ENCODE results near the gene ACTL6B. TPM values are rescaled to one million over a fixed set of nuclear protein-coding genes. Genes with fewer than 3 reads are reported as not detected.
"Not testable (repeated sequence)": the region's sequence is repeated elsewhere in the genome, so short reads cannot be mapped to it uniquely, and the experiment has no call there.

Gene ACTL6B
- polyA plus RNA-seq (2013, experiment 1 of 2; ENCODE audit: insufficient read length), result not detected
- not detected for polyA plus RNA-seq (2013, experiment 2 of 2; ENCODE audit: insufficient read length)

DNA sequence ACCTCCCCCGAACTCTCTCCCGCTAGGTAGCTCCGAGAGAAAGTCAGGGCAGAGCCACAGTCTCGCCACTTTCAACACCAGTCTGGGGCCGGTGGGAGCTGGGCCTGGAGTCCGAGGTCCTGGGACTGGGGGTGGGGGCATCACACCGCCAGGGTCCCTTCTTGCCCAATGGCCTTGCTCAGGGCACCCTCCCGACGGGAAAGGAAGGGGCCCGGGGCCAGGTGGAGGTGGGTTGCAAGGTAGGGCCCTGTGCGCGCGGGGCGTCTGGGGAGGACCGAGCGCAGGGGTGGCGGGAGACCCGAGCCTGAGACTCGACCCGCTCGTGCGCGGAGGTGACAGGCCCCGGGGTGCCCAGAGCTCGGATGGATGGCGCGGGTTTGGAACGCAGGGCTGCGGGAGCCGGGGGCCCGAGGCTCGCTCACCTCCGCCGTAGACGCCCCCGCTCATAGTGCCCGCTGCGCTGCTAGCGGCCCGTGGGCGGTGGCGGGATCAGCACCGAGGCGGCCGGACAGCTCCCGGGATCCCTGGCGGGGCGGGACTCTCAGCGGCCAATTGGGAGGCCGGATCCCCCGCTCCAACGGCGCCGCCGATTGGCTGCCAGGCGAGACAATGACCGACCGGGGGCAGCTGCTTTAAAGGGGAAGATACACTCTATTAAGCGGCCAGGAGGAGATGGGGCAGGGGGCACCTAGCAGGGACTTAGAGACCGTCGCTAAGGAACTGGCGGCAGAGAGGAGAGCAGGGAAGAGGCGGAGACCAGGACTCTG is at the start of gene ACTL6B:
ACTL6B (minus strand) TSS at position 541 of the 767 bp plus-strand sequence; CDS start at position 447, 94 bp downstream.
- DNase-seq, result peak; percentile 59

GRCh38 chr7:100705320-100705752 is 49.1 kb upstream of the ACTL6B start:
- DNase-seq, result peak; percentile 66

DNA sequence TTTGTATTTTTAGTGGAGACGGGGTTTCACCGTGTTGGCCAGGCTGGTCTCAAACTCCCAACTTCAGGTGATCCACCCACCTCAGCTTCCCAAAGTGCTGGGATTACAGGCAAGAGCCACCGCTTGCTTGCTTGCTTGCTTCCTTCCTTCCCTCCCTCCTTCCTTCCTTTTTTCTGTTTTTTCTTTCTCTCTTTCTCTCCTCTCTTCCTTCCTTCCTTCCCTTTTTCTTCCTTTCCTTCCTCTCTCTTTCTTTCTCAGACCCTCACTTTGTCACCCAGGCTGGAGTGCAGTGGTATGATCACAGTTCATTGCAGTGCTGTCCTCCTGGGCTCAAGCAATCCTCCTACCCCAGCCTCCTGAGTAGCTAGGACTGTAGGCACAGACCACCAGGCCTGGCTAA is 44.8 kb upstream of the ACTL6B start:
- DNase-seq, result not testable (repeated sequence)

GRCh38 chr7:100699018-100699417 is 42.8 kb upstream of the ACTL6B start:
- no peak for DNase-seq

GRCh38 chr7:100696123-100696521 is 39.9 kb upstream of the ACTL6B start:
- DNase-seq, result no peak

DNA sequence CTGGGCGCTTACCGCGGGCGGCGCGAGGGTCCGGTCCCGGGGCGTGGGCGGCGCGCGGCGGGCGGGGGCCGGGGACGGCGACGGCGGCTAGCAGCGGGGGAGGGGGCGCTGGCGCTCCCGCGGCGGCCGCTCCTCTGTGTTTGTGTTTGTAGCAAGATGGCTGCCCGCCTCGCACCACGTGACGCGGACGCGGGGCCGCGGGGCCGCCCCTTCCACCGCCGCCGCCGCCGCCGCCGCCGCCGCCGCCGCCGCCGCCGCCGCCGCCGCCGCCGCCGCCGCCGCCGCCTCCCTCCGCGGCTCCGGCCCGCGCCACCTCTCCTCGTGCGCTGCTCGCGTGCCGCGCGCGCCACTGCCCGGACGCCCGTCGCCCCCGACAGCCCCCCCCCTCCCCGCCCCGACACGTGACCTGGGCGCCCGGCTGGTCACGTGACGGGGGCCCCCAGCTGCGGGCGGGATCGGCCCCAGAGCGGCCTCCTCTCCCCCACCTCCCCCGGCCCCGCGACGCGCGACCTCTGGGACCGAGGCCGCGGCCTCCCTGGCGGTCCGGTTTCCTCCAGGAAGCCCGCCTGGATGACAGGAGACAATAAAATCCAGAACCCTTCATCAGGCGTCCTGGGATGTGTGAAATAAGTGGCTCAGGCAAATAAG is 38.0 kb upstream of the ACTL6B start, which contains the start of gene GIGYF1:
GIGYF1 (minus strand) TSS at position 153 of the 648 bp plus-strand sequence. CDS start 6,012 bp downstream, outside the sequence.
- DNase-seq, result peak; percentile 68

DNA sequence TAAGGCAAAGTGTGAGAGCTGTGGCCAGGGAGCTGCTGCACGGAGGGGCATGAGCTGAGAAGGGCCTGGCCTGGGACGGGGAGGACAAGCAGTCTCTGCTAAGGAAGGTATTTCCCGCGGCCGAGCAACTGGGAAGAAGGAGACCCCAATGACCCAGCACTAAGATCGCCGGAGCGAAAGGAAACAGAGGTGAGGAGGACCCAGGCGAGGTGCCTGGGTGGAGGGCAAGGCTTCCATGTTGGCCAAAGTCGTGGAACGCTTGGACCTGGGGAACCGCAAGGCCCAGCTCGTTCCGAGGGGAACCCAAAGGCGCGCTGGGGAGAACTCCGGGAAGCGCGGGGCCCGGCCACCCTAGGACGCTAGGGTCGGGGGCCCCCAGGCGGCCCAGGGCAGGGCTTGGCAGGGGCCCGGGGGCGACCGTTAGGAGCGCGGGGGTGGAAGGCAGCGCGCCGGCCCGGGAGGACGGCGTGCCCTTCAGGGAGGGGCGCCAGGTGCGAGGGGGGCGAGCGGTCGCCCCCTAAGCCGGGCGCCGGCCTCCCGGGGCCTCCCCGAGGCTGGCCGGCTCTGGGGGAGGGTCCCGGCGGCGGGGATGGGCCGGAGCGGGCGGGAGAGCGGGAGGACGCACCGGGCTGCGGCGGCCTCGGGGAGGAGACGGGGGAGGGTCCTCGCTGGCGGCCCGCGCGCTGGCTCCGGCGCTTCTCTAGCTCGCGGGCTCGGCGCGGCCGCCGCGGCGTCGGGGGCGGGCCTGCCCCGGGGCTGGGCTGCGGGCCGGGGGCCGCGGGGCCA is 37.3 kb upstream of the ACTL6B start:
- no peak for DNase-seq

- DNase-seq, result no peak
Observed at GRCh38 chr7:100692578-100692961, 36.3 kb upstream of the ACTL6B start.

DNA sequence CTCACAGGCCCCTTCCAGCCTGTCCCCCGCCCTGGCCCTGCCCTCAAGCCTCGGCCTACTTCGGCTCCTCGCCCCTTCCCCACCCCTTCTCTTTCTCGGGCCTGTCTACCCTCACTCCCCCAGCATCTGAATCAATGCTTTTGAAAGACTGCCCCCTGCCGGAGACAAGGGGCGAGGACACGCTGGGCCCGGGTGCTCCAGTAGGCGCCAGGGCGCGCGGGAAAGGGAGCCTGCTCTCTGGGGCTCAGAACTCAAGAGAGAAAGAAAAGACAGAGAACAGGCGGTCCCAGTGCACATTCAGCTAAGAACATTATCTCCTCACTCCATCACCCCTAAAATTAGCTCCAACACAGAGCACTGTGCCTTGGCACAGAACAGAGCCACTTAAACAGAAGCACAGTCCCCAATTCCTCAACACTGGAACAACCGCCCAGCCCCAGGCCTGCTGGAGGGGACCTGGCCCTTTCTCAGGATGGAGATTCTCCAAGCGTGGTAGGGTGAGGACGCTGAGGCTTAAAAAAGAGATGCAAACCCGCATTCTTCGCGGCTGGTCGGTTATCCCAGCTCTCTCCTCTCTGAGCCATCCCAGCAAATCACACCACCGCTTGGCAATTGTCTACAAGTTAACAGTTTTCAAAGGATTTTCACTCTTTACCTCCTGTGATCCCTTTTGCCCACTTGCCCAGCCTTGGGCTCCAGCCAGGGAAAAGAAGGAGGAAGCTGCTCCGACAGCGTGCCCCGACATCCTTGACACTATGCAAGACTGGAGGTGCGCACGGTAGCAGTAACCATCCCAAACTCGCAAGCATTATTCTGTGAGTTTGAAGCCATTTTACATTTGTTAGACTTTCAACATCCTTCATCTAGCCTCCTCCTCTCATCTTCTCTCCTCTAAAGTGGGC is 35.7 kb upstream of the ACTL6B start:
- peak; percentile 67 for DNase-seq

DNA sequence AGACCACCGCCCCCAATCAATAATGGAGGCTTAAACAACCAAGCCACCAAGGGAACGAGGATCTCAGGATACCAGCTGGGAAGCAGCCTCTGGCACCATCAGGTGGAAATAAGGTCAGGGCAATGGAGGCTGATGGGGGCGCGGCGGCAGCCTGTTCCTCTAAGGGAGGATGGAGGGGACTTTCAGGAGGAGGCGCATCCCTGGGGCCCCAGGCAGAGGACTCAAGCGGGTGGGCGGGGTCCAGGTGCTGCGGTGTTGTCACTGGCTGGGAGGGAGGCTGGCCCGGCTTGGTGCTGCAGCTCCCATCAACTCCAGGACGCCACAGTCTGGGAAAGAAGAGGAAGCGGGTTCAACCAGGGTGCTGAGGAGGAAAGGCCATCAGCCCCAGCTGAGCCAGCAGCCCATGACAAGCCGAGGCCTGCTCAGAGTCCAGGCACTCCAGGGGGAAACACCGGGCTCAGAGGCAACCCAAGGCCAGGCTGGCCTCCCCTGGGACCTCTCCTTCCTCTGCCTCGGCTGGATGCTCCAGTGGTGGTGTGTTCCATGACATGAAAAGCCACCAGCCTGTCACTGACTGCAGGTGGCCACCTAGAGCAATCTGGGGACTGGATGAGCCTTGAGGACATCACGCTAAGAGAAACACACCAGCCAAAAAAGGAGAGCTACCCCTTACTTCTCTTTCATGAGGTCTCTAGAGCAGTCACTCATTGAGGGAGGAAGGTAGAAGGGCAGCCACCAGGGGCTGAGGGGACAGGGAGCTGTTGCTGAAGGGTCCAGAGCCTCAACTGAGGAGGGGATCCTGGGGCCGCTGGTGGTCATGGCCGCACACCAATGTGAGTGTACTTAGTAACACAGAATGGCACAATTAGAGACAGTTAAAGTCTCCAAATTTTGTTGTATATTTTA is 33.2 kb upstream of the ACTL6B start:
- no peak for DNase-seq

DNA sequence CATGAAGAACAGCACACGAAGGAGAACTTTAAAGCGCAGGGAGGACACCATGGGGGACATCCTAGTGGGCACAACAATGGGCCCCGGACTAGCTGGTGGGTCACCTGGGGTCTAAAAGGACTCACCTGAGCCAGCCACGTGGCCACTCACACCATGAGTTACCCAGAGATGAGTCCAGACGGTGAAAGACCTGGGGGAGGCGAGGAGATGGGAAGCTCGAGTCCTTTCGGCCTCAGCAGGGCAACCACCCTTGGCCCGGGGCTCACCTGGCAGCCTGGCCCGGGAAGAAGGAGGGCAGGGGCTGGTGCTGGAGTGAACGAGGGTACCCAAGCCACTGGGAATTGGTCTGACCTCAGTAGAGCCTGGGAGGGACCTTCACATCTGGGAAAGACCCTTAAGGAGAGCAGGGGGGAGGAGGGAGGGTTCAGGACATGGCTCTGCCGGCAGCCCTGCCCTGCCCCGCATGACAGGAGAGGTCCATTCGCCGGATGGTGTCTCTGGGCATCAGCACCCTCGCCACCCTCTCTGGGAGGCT is 32.1 kb upstream of the ACTL6B start:
- no peak for DNase-seq

GRCh38 chr7:100687751-100688300 is 31.6 kb upstream of the ACTL6B start:
- DNase-seq, result no peak

- no peak for DNase-seq
Observed at GRCh38 chr7:100687261-100687660, 31.0 kb upstream of the ACTL6B start.

GRCh38 chr7:100686822-100687211 is 30.6 kb upstream of the ACTL6B start:
- DNase-seq, result no peak

DNA sequence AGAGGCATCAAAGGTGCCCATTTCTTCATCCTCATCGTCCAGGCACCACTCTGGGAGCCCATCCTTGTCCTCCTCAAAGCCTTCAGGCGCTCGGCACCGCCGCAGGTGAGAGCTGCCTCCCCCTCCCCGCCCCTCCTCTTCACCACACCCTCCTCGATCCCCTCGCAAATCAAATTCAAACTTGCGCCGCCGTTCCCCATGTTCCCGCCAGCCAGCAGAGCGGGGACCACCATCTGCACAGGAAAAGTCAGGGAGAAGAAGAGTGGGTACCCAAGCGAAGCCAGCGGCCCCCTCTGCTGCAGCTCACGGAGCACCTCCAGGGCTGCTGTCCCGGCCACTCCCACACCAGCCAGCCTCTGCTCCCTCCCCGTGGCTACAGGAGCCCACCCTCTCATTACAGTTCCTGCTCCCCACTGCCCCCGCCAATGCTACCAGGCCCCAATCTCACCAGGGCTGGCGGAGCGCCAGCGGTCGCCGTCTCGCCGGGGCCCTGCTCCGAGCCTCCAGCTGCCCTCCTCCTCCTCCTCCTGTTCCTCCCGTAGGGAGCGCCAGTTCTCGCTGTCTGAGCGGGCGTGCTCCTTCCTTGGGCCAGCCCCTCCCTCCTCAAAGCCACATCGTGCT is 30.1 kb upstream of the ACTL6B start:
- DNase-seq, result no peak

GRCh38 chr7:100685631-100686145 is 29.4 kb upstream of the ACTL6B start:
- no peak for DNase-seq

GRCh38 chr7:100685049-100685605 is 28.9 kb upstream of the ACTL6B start:
- DNase-seq, result no peak

- DNase-seq, result no peak
Observed at GRCh38 chr7:100684534-100685042, 28.3 kb upstream of the ACTL6B start.

All from fibroblast of skin of back (primary cell).